IPS DF 6.9 (cell line): Measurements from ENCODE around the gene LAMC3.

Experiments used
- DNase-seq: peaks from one replicate; pipeline ENCODE4 v3.0.0-alpha.2; 2013; ENCODE audit warnings: low read depth, low spot score
- H3K27ac ChIP-seq: one replicate; pipeline ENCODE4 v1.5.1; 2013; ENCODE audit warnings: low read length, control low read depth
- H3K27me3 ChIP-seq: 2 replicates; pipeline ENCODE4 v1.6.1; 2013; ENCODE audit warnings: mild to moderate bottlenecking, low read length; ENCODE audit not compliant: control insufficient read depth, insufficient read depth
- H3K36me3 ChIP-seq: 2 replicates; pipeline ENCODE4 v1.6.1; 2013; ENCODE audit warnings: low read length; ENCODE audit not compliant: control insufficient read depth, insufficient read depth
- H3K4me1 ChIP-seq: 2 replicates; pipeline ENCODE4 v1.6.1; 2013; ENCODE audit warnings: low read length; ENCODE audit not compliant: control insufficient read depth, insufficient read depth
- H3K4me3 ChIP-seq: 2 replicates; pipeline ENCODE4 v1.5.1; 2013; ENCODE audit warnings: mild to moderate bottlenecking, low read length
- H3K9me3 ChIP-seq: 2 replicates; pipeline ENCODE4 v1.6.1; 2013; ENCODE audit warnings: low read length, inconsistent platforms; ENCODE audit not compliant: control insufficient read depth, insufficient read depth
- WGBS: extraction: QIAGEN DNeasy Blood & Tissue Kit; methylation state at CpG from one replicate; pipeline ENCODE4 v1.1.7; 2013; ENCODE audit warnings: mixed read lengths, missing lambda C conversion rate; ENCODE audit not compliant: insufficient read length, insufficient coverage; 5-methylcytosine and 5-hydroxymethylcytosine counted together

The LAMC3 gene

GRCh38 chr9:131020862-131021261 is 11.9 kb downstream of the LAMC3 start:
- Histone ChIP-seq H3K27ac (no peak overlapping the region), H3K4me1 (no peaks in the 10 kb centered on the region), H3K36me3 (no peaks in the 10 kb centered on the region), H3K27me3 (no peaks in the 10 kb centered on the region), H3K9me3 (no peaks in the 10 kb centered on the region), H3K4me3 (no peak overlapping the region)
- DNase-seq, result no peak
- no CpG with 5 or more reads among the region's 7 CpGs for WGBS

- Histone ChIP-seq H3K9me3 (no peaks in the 10 kb centered on the region), H3K27me3 (no peaks in the 10 kb centered on the region), H3K36me3 (no peaks in the 10 kb centered on the region), H3K4me3 (no peak overlapping the region), H3K27ac (no peak overlapping the region), H3K4me1 (no peaks in the 10 kb centered on the region)
- no CpG with 5 or more reads among the region's 7 CpGs for WGBS
- no peak for DNase-seq
Measured at GRCh38 chr9:131021785-131022184, 12.8 kb downstream of the LAMC3 start.

- WGBS, result 100% methylated on average over 1 of the region's 15 CpGs
- H3K4me3 ChIP-seq, result no peak overlapping the region
- H3K4me1 ChIP-seq, result no peaks in the 10 kb centered on the region
- DNase-seq, result no peak
- no peaks in the 10 kb centered on the region for H3K27me3 ChIP-seq
- no peaks in the 10 kb centered on the region for H3K36me3 ChIP-seq
- H3K9me3 ChIP-seq, result no peaks in the 10 kb centered on the region
- H3K27ac ChIP-seq, result no peak overlapping the region
Measured at GRCh38 chr9:131024978-131025868, 16.2 kb downstream of the LAMC3 start.

- Histone ChIP-seq H3K4me1 (no peaks in the 10 kb centered on the region), H3K27ac (no peak overlapping the region), H3K4me3 (no peak overlapping the region), H3K36me3 (no peaks in the 10 kb centered on the region), H3K27me3 (no peaks in the 10 kb centered on the region), H3K9me3 (no peaks in the 10 kb centered on the region)
- no CpG with 5 or more reads among the region's 40 CpGs for WGBS
- no peak for DNase-seq
Measured at GRCh38 chr9:131025953-131026858, 17.2 kb downstream of the LAMC3 start.

- Histone ChIP-seq H3K27me3 (no peaks in the 10 kb centered on the region), H3K9me3 (no peaks in the 10 kb centered on the region), H3K36me3 (no peaks in the 10 kb centered on the region), H3K27ac (no peak overlapping the region), H3K4me3 (no peak overlapping the region), H3K4me1 (no peaks in the 10 kb centered on the region)
- WGBS, result no CpG with 5 or more reads among the region's 23 CpGs
- no peak for DNase-seq
Measured at GRCh38 chr9:131027048-131027871, 18.3 kb downstream of the LAMC3 start.

- no peak overlapping the region for H3K27ac ChIP-seq
- H3K9me3 ChIP-seq, result no peaks in the 10 kb centered on the region
- DNase-seq, result no peak
- H3K36me3 ChIP-seq, result no peaks in the 10 kb centered on the region
- WGBS, result no CpG with 5 or more reads among the region's 11 CpGs
- H3K4me3 ChIP-seq, result no peak overlapping the region
- H3K27me3 ChIP-seq, result no peaks in the 10 kb centered on the region
- H3K4me1 ChIP-seq, result no peaks in the 10 kb centered on the region
Measured at GRCh38 chr9:131027872-131028179, 18.9 kb downstream of the LAMC3 start.

- WGBS, result no CpG with 5 or more reads among the region's 24 CpGs
Measured at GRCh38 chr9:131028221-131028884, 19.4 kb downstream of the LAMC3 start.

GRCh38 chr9:131028931-131029573 is 20.1 kb downstream of the LAMC3 start:
- Histone ChIP-seq H3K4me3 (no peak overlapping the region), H3K27me3 (no peaks in the 10 kb centered on the region), H3K36me3 (no peaks in the 10 kb centered on the region), H3K27ac (no peak overlapping the region), H3K4me1 (no peaks in the 10 kb centered on the region), H3K9me3 (no peaks in the 10 kb centered on the region)
- no CpG with 5 or more reads among the region's 14 CpGs for WGBS
- DNase-seq, result no peak

More at GRCh38 chr9:131028221-131028884, 19.4 kb downstream of the LAMC3 start:
- DNase-seq, result no peak
- Histone ChIP-seq H3K27ac (no peak overlapping the region), H3K27me3 (no peaks in the 10 kb centered on the region), H3K4me3 (no peak overlapping the region), H3K9me3 (no peaks in the 10 kb centered on the region), H3K36me3 (no peaks in the 10 kb centered on the region), H3K4me1 (no peaks in the 10 kb centered on the region)

GRCh38 chr9:131029574-131029952 is 20.6 kb downstream of the LAMC3 start:
- WGBS, result no CpG with 5 or more reads among the region's 3 CpGs

More at GRCh38 chr9:131029574-131029952, 20.6 kb downstream of the LAMC3 start:
- Histone ChIP-seq H3K27me3 (no peaks in the 10 kb centered on the region), H3K27ac (no peak overlapping the region), H3K4me1 (no peaks in the 10 kb centered on the region), H3K36me3 (peaks cover 3% of the 10 kb centered on the region; the same call in 1 of the 2 replicates), H3K9me3 (no peaks in the 10 kb centered on the region), H3K4me3 (no peak overlapping the region)
- DNase-seq, result no peak
